Measurements from ENCODE around the gene HDAC7. TPM values are rescaled to one million over a fixed set of nuclear protein-coding genes. Genes with fewer than 3 reads are reported as not detected.
A peak's percentile ranks its signal among the peaks of the same experiment; 100 is the strongest.

HDAC7 gene
- total and polyA plus RNA-seq, 2 of the 13 experiments (the other 11 are each of a cell fraction or from before 2014, with no cell fraction given), result 4.6 to 10.8 TPM

GRCh38 chr12:47768323-47768811 lies 51.3 kb downstream of the HDAC7 start (continued):
- TF ChIP-seq KDM5A (IDR thresholded peaks at IDR 0.05; ENCODE audit: borderline replicate concordance, low read length) (no peak), GABPA (IDR thresholded peaks at IDR 0.05; ENCODE audit: low read depth, low read length) (no peak), GABPA (CRISPR knock-in tag; IDR thresholded peaks at IDR 0.05; ENCODE audit: low read depth) (no peak), SOX13 (IDR thresholded peaks at IDR 0.05) (no peak), SOX13 (CRISPR knock-in tag; conservative IDR thresholded peaks at IDR 0.05 in 1 of 2, IDR thresholded peaks at IDR 0.05 in 1 of 2) (peak in 1 of 2 experiments; percentile 46; a peak in 1 of 4 replicates), FOXA1 (IDR thresholded peaks at IDR 0.05) (no peak), FOXA1 (CRISPR knock-in tag; IDR thresholded peaks at IDR 0.05) (peak; percentile 66), FOXO4 (CRISPR knock-in tag; conservative IDR thresholded peaks at IDR 0.05) (no peak), SAP130 (CRISPR knock-in tag; IDR thresholded peaks at IDR 0.05; ENCODE audit: low read depth) (peak; percentile 35; the same call in 1 of the 2 replicates), TRIM22 (IDR thresholded peaks at IDR 0.05) (no peak)

- FAIRE-seq, result no peak
- 26% methylated on average over 4 of the region's 4 CpGs for WGBS (ENCODE audit: low lambda C conversion rate)
- peaks cover 39% of the 10 kb centered on the region for H3K4me1 ChIP-seq (ENCODE audit: insufficient read depth, low read length)
These were observed 52.4 kb downstream of the HDAC7 start for GRCh38 chr12:47767216-47767724.

More at GRCh38 chr12:47767216-47767724, 52.4 kb downstream of the HDAC7 start:
- Histone ChIP-seq H3K4me2 (ENCODE audit: low read depth, low read length) (no peak overlapping the region), H3K36me3 (replicated peaks in 1 of 2; ENCODE audit: control insufficient read depth in 1 of 2, insufficient read depth in 2 of 2, low read length in 2 of 2) (no peaks in the 10 kb centered on the region), H3K9me3 (ENCODE audit: low read length) (no peaks in the 10 kb centered on the region), H3K4me3 (replicated peaks in 1 of 3; ENCODE audit: insufficient read depth in 1 of 3, low read depth in 2 of 3, low read length in 3 of 3) (no peak overlapping the region), H3K9ac (ENCODE audit: insufficient read depth, low read depth, low read length) (no peak overlapping the region), H4K20me1 (ENCODE audit: insufficient read depth, low read length) (no peaks in the 10 kb centered on the region), H2AFZ (ENCODE audit: low read length) (no peak overlapping the region), H3K79me2 (ENCODE audit: insufficient read depth, low read length) (no peaks in the 10 kb centered on the region), H3K27me3 (ENCODE audit: control insufficient read depth in 1 of 2, insufficient read depth in 2 of 2, low read length in 2 of 2) (peaks cover 4 to 19% of the 10 kb centered on the region in 2 experiments; a peak in 3 of 5 replicates), H3K27ac (ENCODE audit: extremely low read length, insufficient read depth, low read length) (no peak overlapping the region)
- in situ Hi-C loops (cut with HindIII; ENCODE audit: extremely low pct_ligation_motif_present, low pct_unique_long_range_greater_than_20kb) (no loop called here), intact Hi-C loops (cut with micrococcal nuclease; ENCODE audit: unreplicated experiment) (no loop called here)
- peak; percentile 39 for ATAC-seq
- peak; percentile 53 for DNase-seq (ENCODE audit: low spot score)
- ChIA-PET CTCF (ENCODE audit: low intra/inter-chr PET ratio, low total read pairs) (interaction anchor here (0.7 to 2.0 kb wide), 5 partner anchors 9 to 52 kb away, joined by 3 to 16 read pairs (median 4); partner anchors contain the start of gene RAPGEF3), POLR2A (no interaction called here)
- no TSS peak for BruUV-seq (replicated peaks)
- TF ChIP-seq ZFP82 (CRISPR knock-in tag; IDR thresholded peaks at IDR 0.05; ENCODE audit: borderline replicate concordance) (no peak), STAG1 (CRISPR knock-in tag; IDR thresholded peaks at IDR 0.05) (peak; percentile 56), CTCF (CRISPR knock-in tag; IDR thresholded peaks at IDR 0.05) (peak; percentile 68), ZFP41 (CRISPR knock-in tag; IDR thresholded peaks at IDR 0.05; ENCODE audit: borderline replicate concordance) (no peak)

Data from HepG2 (cell line).